GM12878 (cell line): ENCODE data around the gene FSTL4. TPM values are rescaled to one million over a fixed set of nuclear protein-coding genes. Genes with fewer than 3 reads are reported as not detected.

Source experiments
- ATAC-seq: fragments of 200-7000 bp; cut with Tn5 transposase; 3 replicates; pipeline ENCODE4 v1.9.1; 2020; ENCODE audit warnings: mild to moderate bottlenecking, moderate library complexity
- BruUV-seq: library from RNA; stranded (reverse); fragments of 400-500 nt; replicated peaks from 2 replicates; lab custom pipeline; 2021; lab: Mats Ljungman, UMichigan
- CTCF ChIA-PET: fragments of 300-600 bp; sonication (Branson Sonifier 250); formaldehyde crosslinking; extraction: SDS; loops from one replicate; lab custom pipeline; 2021; ENCODE audit warnings: inconsistent platforms; lab: Yijun Ruan, JAX
- POLR2A ChIA-PET: fragments of 350-600 bp; formaldehyde crosslinking; extraction: SDS; loops from one replicate; lab custom pipeline; 2021; ENCODE audit warnings: inconsistent platforms; lab: Charles Lee
- RAD21 ChIA-PET: fragments of 300-600 bp; sonication (Branson Sonifier 250); formaldehyde crosslinking; loops from one replicate; lab custom pipeline; 2023; ENCODE audit warnings: antibody characterized with exemption; ENCODE audit not compliant: unreplicated experiment; lab: Charles Lee
- SMC1A ChIA-PET: fragments of 300-600 bp; sonication (Branson Sonifier 250); formaldehyde crosslinking; loops from one replicate; lab custom pipeline; 2023; ENCODE audit not compliant: unreplicated experiment, uncharacterized antibody; lab: Charles Lee
- DNase-seq: peaks from one replicate; pipeline ENCODE4 v3.0.0-alpha.2; 2011; ENCODE audit warnings: low read depth, low spot score
- FAIRE-seq: peaks from 3 replicates; lab custom pipeline; 2011; peaks lifted over from hg19 to GRCh38; lab: Jason Lieb, UNC
- H2AFZ ChIP-seq: 2 replicates; pipeline ENCODE4 v1.6.0; 2011; ENCODE audit warnings: low read depth, low read length, control low read depth; ENCODE audit not compliant: control insufficient read depth
- H3K27ac ChIP-seq: 2 replicates; pipeline ENCODE4 v1.5.1; 2011; ENCODE audit warnings: control low read depth; ENCODE audit not compliant: control insufficient read depth, insufficient read depth
- H3K27me3 ChIP-seq, 2 experiments: replicated peaks in 1 of 2; 2 replicates each; pipeline versions ENCODE4 v1.6.0 to v1.6.1; 2011; ENCODE audit warnings: low read length in 1 of 2; ENCODE audit not compliant: control insufficient read depth in 2 of 2, insufficient read depth in 2 of 2
- H3K36me3 ChIP-seq, 2 experiments: 2 replicates each; pipeline ENCODE4 v1.5.1; 2011; ENCODE audit warnings: low read length in 1 of 2; ENCODE audit not compliant: control insufficient read depth in 2 of 2, insufficient read depth in 2 of 2
- H3K4me1 ChIP-seq: 2 replicates; pipeline ENCODE4 v1.6.1; 2011; ENCODE audit warnings: mild to moderate bottlenecking, low read length, moderate library complexity, mixed read lengths; ENCODE audit not compliant: control insufficient read depth, insufficient read depth
- H3K4me2 ChIP-seq: 2 replicates; pipeline ENCODE4 v1.6.0; 2011; ENCODE audit warnings: control low read depth; ENCODE audit not compliant: control insufficient read depth, insufficient read depth
- H3K4me3 ChIP-seq: fragments of 200-600 bp; sonication (generic); 2 replicates; pipeline ENCODE4 v1.5.1; 2016
- H3K79me2 ChIP-seq: 2 replicates; pipeline ENCODE4 v1.6.0; 2011; ENCODE audit warnings: low read length; ENCODE audit not compliant: control insufficient read depth, insufficient read depth
- H3K9ac ChIP-seq: 2 replicates; pipeline ENCODE4 v1.8.0; 2011; ENCODE audit warnings: low read length, control low read depth, mixed read lengths; ENCODE audit not compliant: control insufficient read depth, insufficient read depth
- H3K9me3 ChIP-seq: replicated peaks from 3 replicates; pipeline ENCODE4 v1.5.1; 2011; ENCODE audit warnings: mild to moderate bottlenecking, low read length; ENCODE audit not compliant: control insufficient read depth, insufficient read depth
- H4K20me1 ChIP-seq: 2 replicates; pipeline ENCODE4 v1.6.0; 2011; ENCODE audit not compliant: control insufficient read depth, insufficient read depth
- MEF2B ChIP-seq: fragments of 450-650 bp; IDR thresholded peaks from 2 replicates; pipeline ENCODE4 v1.6.1; 2018; ENCODE audit warnings: mild to moderate bottlenecking, moderate library complexity; ENCODE audit not compliant: partially characterized antibody, poor library complexity, severe bottlenecking
- NR2C2 ChIP-seq: IDR thresholded peaks from 2 replicates; pipeline ENCODE4 v1.6.1; 2011; ENCODE audit warnings: borderline replicate concordance, low read depth; ENCODE audit not compliant: control insufficient read depth, insufficient read length
- RAD21 ChIP-seq: IDR thresholded peaks from 2 replicates; pipeline ENCODE4 v1.6.1; 2011; ENCODE audit warnings: mild to moderate bottlenecking, low read depth, low read length, moderate library complexity; ENCODE audit not compliant: insufficient read depth
- SMC3 ChIP-seq: IDR thresholded peaks from 2 replicates; pipeline ENCODE4 v1.6.1; 2011; ENCODE audit warnings: low read length, improper control_type of control experiment, borderline replicate concordance
- WGBS: methylation state at CpG from one replicate; pipeline ENCODE4 v1.1.6; 2016; ENCODE audit warnings: low lambda C conversion rate; ENCODE audit not compliant: insufficient replicate concordance, insufficient coverage; ENCODE audit errors: missing lambda C conversion rate; 5-methylcytosine and 5-hydroxymethylcytosine counted together
- in situ Hi-C: fragments of 300-500 bp; cut with MboI; formaldehyde crosslinking; loops from 9 replicates; pipeline ENCODE4 v1.14.3; 2018; ENCODE audit warnings: mixed read lengths
- intact Hi-C: fragments of 100-400 bp; cut with micrococcal nuclease; formaldehyde crosslinking; loops from one replicate; pipeline ENCODE4 v1.14.2; 2022; ENCODE audit not compliant: unreplicated experiment
- polyA plus RNA-seq, 11 experiments: library from polyadenylated mRNA; depleted of rRNA in 4 of 11; unstranded in 6 of 11; stranded (reverse) in 5 of 11; fragments of >200 nt; fragmentation: Nextera tagmentation in 4 of 11; fragmentation: Illumina TruSeq in 1 of 11; extraction: Ambion mirVana in 4 of 11; extraction: Trizol in 1 of 11; gene quantifications; 1 replicate in 1 of 11; 2 replicates in 10 of 11; pipeline versions ENCODE4 v1.2.1 to v1.2.3, GENCODE V29; 2011 to 2016; ENCODE audit warnings: inconsistent platforms in 2 of 11, missing spikeins in 2 of 11, low read depth in 1 of 11
- total RNA-seq, 4 experiments: library from RNA; depleted of rRNA in 3 of 4; stranded (reverse); fragments of >200 nt in 3 of 4; fragmentation: Illumina TruSeq in 1 of 4; extraction: Trizol in 1 of 4; gene quantifications; 2 replicates each; pipeline versions ENCODE4 v1.2.1 to v1.2.3, GENCODE V29; 2013 to 2021
- TF ChIP-seq, protein P1 (sequence below): fragments of 450-650 bp; IDR thresholded peaks from 2 replicates; pipeline ENCODE4 v1.6.1; 2017; ENCODE audit warnings: mild to moderate bottlenecking, moderate library complexity
- TF ChIP-seq, protein P2 (sequence below), 3 experiments: IDR thresholded peaks in 2 of 3; conservative IDR thresholded peaks in 1 of 3; 2 replicates each; pipeline ENCODE4 v1.5.1; 2011; ENCODE audit warnings: low read depth in 3 of 3, low read length in 3 of 3, mild to moderate bottlenecking in 3 of 3, control low read depth in 2 of 3, moderate library complexity in 2 of 3, inconsistent platforms in 1 of 3, mixed read lengths in 1 of 3; ENCODE audit not compliant: control insufficient read depth in 2 of 3, insufficient read depth in 1 of 3; ENCODE audit errors: extremely low read depth in 1 of 3
- TF ChIP-seq, protein P3 (sequence below): IDR thresholded peaks from 2 replicates; pipeline ENCODE4 v1.6.1; 2012; ENCODE audit warnings: low read length, inconsistent platforms

The FSTL4 gene
- total and polyA plus RNA-seq, 10 of the 15 experiments (the other 5 are each of a cell fraction or from before 2014, with no cell fraction given) = 0.01 to 0.79 (median 0.21) TPM; not detected in 6

DNA sequence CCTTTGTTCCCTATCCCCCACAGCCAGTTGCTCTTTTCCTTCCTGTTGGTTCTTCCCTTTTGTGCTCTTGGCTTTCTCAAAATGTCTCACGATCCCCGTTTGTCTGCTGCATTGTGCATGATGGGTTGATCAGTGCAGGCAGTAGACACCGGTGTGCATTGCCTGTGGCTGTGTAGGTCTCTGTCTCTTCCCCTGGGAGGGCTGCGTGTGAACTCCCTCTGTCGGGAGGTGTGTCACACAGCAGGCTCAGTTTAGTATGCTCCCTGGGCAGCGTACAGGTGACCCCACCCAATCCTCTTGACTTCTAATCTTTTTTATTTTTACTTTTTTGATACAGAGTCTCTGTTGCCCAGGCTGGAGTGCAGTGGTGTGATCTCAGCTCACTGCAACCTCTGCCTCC is 265.3 kb downstream of the FSTL4 start:
- Histone ChIP-seq H3K9ac (no peak overlapping the region), H3K4me2 (no peak overlapping the region), H3K79me2 (no peaks in the 10 kb centered on the region), H3K9me3 (no peaks in the 10 kb centered on the region), H3K27me3 (no peaks in the 10 kb centered on the region; a peak in 1 of 4 replicates), H3K4me1 (no peaks in the 10 kb centered on the region), H2AFZ (no peak overlapping the region), H3K4me3 (no peak overlapping the region), H4K20me1 (no peaks in the 10 kb centered on the region), H3K36me3 (no peaks in the 10 kb centered on the region), H3K27ac (no peak overlapping the region)
- POLR2A ChIA-PET = no interaction called here
- RAD21 ChIA-PET = interaction anchor here (1.2 to 1.3 kb wide), 2 partner anchors 233 to 236 kb away, joined by 4 read pairs; no protein-coding TSS in a partner anchor
- intact Hi-C loops = loop anchor here (1.0 kb wide), 1 partner anchor 236 kb away; no protein-coding TSS in a partner anchor
- FAIRE-seq (no peak), DNase-seq (no peak), ATAC-seq (peak; percentile 91)
- in situ Hi-C loops = no loop called here
- CTCF ChIA-PET = interaction anchor here (1.0 to 2.8 kb wide), 8 partner anchors 18 to 236 kb away, joined by 3 to 10 read pairs (median 4); no protein-coding TSS in a partner anchor
- SMC1A ChIA-PET = interaction anchor here (1.0 to 1.9 kb wide), 4 partner anchors 77 to 236 kb away, joined by 4 to 10 read pairs (median 5); no protein-coding TSS in a partner anchor
- WGBS = 4% methylated on average over 6 of the region's 6 CpGs
- TF ChIP-seq, protein P1, sequence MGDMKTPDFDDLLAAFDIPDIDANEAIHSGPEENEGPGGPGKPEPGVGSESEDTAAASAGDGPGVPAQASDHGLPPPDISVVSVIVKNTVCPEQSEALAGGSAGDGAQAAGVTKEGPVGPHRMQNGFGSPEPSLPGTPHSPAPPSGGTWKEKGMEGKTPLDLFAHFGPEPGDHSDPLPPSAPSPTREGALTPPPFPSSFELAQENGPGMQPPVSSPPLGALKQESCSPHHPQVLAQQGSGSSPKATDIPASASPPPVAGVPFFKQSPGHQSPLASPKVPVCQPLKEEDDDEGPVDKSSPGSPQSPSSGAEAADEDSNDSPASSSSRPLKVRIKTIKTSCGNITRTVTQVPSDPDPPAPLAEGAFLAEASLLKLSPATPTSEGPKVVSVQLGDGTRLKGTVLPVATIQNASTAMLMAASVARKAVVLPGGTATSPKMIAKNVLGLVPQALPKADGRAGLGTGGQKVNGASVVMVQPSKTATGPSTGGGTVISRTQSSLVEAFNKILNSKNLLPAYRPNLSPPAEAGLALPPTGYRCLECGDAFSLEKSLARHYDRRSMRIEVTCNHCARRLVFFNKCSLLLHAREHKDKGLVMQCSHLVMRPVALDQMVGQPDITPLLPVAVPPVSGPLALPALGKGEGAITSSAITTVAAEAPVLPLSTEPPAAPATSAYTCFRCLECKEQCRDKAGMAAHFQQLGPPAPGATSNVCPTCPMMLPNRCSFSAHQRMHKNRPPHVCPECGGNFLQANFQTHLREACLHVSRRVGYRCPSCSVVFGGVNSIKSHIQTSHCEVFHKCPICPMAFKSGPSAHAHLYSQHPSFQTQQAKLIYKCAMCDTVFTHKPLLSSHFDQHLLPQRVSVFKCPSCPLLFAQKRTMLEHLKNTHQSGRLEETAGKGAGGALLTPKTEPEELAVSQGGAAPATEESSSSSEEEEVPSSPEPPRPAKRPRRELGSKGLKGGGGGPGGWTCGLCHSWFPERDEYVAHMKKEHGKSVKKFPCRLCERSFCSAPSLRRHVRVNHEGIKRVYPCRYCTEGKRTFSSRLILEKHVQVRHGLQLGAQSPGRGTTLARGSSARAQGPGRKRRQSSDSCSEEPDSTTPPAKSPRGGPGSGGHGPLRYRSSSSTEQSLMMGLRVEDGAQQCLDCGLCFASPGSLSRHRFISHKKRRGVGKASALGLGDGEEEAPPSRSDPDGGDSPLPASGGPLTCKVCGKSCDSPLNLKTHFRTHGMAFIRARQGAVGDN = no peak
- TF ChIP-seq SMC3 (peak; percentile 67), NR2C2 (no peak), RAD21 (peak; percentile 43; the same call in 1 of the 2 replicates), MEF2B (peak; percentile 18)
- TF ChIP-seq, protein P2, sequence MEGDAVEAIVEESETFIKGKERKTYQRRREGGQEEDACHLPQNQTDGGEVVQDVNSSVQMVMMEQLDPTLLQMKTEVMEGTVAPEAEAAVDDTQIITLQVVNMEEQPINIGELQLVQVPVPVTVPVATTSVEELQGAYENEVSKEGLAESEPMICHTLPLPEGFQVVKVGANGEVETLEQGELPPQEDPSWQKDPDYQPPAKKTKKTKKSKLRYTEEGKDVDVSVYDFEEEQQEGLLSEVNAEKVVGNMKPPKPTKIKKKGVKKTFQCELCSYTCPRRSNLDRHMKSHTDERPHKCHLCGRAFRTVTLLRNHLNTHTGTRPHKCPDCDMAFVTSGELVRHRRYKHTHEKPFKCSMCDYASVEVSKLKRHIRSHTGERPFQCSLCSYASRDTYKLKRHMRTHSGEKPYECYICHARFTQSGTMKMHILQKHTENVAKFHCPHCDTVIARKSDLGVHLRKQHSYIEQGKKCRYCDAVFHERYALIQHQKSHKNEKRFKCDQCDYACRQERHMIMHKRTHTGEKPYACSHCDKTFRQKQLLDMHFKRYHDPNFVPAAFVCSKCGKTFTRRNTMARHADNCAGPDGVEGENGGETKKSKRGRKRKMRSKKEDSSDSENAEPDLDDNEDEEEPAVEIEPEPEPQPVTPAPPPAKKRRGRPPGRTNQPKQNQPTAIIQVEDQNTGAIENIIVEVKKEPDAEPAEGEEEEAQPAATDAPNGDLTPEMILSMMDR (IDR thresholded peaks at IDR 0.05 in 2 of 3, conservative IDR thresholded peaks at IDR 0.05 in 1 of 3; ENCODE audit: control insufficient read depth in 2 of 3, extremely low read depth in 1 of 3, insufficient read depth in 1 of 3, low read depth in 3 of 3, low read length in 3 of 3) = peak; percentile 33 to 57 (median 40); a peak in 4 of 6 replicates
- TF ChIP-seq, protein P3, sequence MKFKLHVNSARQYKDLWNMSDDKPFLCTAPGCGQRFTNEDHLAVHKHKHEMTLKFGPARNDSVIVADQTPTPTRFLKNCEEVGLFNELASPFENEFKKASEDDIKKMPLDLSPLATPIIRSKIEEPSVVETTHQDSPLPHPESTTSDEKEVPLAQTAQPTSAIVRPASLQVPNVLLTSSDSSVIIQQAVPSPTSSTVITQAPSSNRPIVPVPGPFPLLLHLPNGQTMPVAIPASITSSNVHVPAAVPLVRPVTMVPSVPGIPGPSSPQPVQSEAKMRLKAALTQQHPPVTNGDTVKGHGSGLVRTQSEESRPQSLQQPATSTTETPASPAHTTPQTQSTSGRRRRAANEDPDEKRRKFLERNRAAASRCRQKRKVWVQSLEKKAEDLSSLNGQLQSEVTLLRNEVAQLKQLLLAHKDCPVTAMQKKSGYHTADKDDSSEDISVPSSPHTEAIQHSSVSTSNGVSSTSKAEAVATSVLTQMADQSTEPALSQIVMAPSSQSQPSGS = no peak
- no TSS peak for BruUV-seq
